ENCODE measurements around the gene PLXNC1. TPM values are rescaled to one million over a fixed set of nuclear protein-coding genes. Genes with fewer than 3 reads are reported as not detected.

Gene PLXNC1
- total RNA-seq, 1 experiment from 2014 or later: 0.30 TPM

GRCh38 chr12:94100211-94100627 lies 48.2 kb upstream of the PLXNC1 start:
- no peak for TF ChIP-seq EZH2 (IDR thresholded peaks at IDR 0.05; ENCODE audit: borderline replicate concordance, low read depth, low read length, poor library complexity, severe bottlenecking)
- TF ChIP-seq, protein P1, sequence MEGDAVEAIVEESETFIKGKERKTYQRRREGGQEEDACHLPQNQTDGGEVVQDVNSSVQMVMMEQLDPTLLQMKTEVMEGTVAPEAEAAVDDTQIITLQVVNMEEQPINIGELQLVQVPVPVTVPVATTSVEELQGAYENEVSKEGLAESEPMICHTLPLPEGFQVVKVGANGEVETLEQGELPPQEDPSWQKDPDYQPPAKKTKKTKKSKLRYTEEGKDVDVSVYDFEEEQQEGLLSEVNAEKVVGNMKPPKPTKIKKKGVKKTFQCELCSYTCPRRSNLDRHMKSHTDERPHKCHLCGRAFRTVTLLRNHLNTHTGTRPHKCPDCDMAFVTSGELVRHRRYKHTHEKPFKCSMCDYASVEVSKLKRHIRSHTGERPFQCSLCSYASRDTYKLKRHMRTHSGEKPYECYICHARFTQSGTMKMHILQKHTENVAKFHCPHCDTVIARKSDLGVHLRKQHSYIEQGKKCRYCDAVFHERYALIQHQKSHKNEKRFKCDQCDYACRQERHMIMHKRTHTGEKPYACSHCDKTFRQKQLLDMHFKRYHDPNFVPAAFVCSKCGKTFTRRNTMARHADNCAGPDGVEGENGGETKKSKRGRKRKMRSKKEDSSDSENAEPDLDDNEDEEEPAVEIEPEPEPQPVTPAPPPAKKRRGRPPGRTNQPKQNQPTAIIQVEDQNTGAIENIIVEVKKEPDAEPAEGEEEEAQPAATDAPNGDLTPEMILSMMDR (conservative IDR thresholded peaks at IDR 0.05; ENCODE audit: low read depth, low read length): no peak
- no peak overlapping the region for H3K4me3 ChIP-seq (ENCODE audit: low read depth, low read length, poor library complexity, severe bottlenecking)
- no peaks in the 10 kb centered on the region for H3K27me3 ChIP-seq (replicated peaks; ENCODE audit: insufficient read depth, low read depth, low read length, poor library complexity)
- ChIA-PET POLR2A (ENCODE audit: low non-redundant PET) (no interaction called here), CTCF (interaction anchor here (0.6 to 3.4 kb wide), 4 partner anchors 334 to 1097 kb away, joined by 3 to 52 read pairs (median 12); no protein-coding TSS in a partner anchor)
- H3K9me3 ChIP-seq (ENCODE audit: low read depth, low read length, poor library complexity, severe bottlenecking): no peaks in the 10 kb centered on the region
- no peaks in the 10 kb centered on the region for H3K36me3 ChIP-seq (ENCODE audit: insufficient read depth, low read length, poor library complexity, severe bottlenecking)
- no peak for DNase-seq (ENCODE audit: low spot score)
- no TSS peak for BruUV-seq (replicated peaks)
- no peak overlapping the region for H3K27ac ChIP-seq (ENCODE audit: low read depth, low read length, poor library complexity, severe bottlenecking)
- intact Hi-C loops (cut with micrococcal nuclease; ENCODE audit: unreplicated experiment): loop anchor here (2.0 to 10.0 kb wide), 3 partner anchors 675 to 1313 kb away; no protein-coding TSS in a partner anchor
- H3K4me1 ChIP-seq (ENCODE audit: insufficient read depth, low read length, poor library complexity, severe bottlenecking): no peaks in the 10 kb centered on the region

DNA sequence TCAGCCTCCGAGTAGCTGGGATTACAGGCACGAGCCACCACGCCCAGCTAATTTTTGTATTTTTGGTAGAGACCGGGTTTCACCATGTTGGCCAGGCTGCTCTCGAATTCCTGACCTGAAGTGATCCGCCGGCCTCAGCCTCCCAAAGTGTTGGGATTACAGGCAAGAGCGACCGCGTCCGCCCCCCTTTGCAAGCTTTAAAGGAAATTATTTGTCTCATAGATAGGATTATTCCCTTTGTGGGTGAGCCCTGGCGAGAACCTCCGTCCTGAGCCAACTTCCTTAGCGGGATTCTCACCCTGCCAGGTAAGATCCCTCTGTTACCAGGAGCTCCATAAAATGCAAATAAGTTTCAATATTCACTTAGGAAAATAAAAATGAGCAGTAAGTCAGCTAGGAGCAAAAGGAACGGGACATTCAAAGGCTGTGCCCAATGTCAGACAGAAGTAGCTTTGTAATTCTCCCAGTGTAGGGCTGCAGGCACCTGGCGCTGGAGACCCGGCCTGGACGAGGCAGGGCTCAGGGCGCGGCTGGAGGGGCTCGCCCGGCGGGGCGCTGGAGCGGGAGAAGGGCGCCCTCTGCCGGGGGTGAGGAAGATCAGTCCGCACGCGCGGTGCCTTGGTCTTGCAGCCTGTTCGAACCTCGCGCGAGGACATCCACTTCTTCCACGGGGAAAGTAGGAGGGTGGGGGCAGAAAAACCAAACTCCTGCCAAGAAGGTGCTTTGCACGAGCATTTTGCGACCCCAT lies 47.2 kb upstream of the PLXNC1 start:
- intact Hi-C loops (cut with micrococcal nuclease; ENCODE audit: unreplicated experiment): loop anchor here (2.0 to 10.0 kb wide), 3 partner anchors 676 to 1314 kb away; no protein-coding TSS in a partner anchor

More for the DNA sequence above, 47.2 kb upstream of the PLXNC1 start:
- BruUV-seq (replicated peaks): no TSS peak
- DNase-seq (ENCODE audit: low spot score): peak; percentile 84
- TF ChIP-seq EZH2 (IDR thresholded peaks at IDR 0.05; ENCODE audit: borderline replicate concordance, low read depth, low read length, poor library complexity, severe bottlenecking): no peak
- TF ChIP-seq, protein P1 (conservative IDR thresholded peaks at IDR 0.05; ENCODE audit: low read depth, low read length): peak; percentile 92
- H3K4me1 ChIP-seq (ENCODE audit: insufficient read depth, low read length, poor library complexity, severe bottlenecking): no peaks in the 10 kb centered on the region
- CTCF ChIA-PET: interaction anchor here (0.6 to 3.4 kb wide), 15 partner anchors 25 to 1316 kb away, joined by 3 to 52 read pairs (median 5); no protein-coding TSS in a partner anchor
- no peak overlapping the region for H3K27ac ChIP-seq (ENCODE audit: low read depth, low read length, poor library complexity, severe bottlenecking)
- POLR2A ChIA-PET (ENCODE audit: low non-redundant PET): interaction anchor here (0.5 kb wide), 1 partner anchor 559 kb away, joined by 3 read pairs; no protein-coding TSS in a partner anchor
- peak overlapping the region; percentile 53 for H3K4me3 ChIP-seq (ENCODE audit: low read depth, low read length, poor library complexity, severe bottlenecking)
- H3K9me3 ChIP-seq (ENCODE audit: low read depth, low read length, poor library complexity, severe bottlenecking): no peaks in the 10 kb centered on the region
- no peaks in the 10 kb centered on the region for H3K27me3 ChIP-seq (replicated peaks; ENCODE audit: insufficient read depth, low read depth, low read length, poor library complexity)
- H3K36me3 ChIP-seq (ENCODE audit: insufficient read depth, low read length, poor library complexity, severe bottlenecking): no peaks in the 10 kb centered on the region
